ENCODE measurements around the gene VPREB3. TPM values are rescaled to one million over a fixed set of nuclear protein-coding genes. Genes with fewer than 3 reads are reported as not detected.
A peak's percentile ranks its signal among the peaks of the same experiment; 100 is the strongest.

The VPREB3 gene
- total and polyA plus RNA-seq, 2 of the 8 experiments (the other 6 are each of a cell fraction or from before 2014, with no cell fraction given): 0.52 to 4.6 TPM

DNA sequence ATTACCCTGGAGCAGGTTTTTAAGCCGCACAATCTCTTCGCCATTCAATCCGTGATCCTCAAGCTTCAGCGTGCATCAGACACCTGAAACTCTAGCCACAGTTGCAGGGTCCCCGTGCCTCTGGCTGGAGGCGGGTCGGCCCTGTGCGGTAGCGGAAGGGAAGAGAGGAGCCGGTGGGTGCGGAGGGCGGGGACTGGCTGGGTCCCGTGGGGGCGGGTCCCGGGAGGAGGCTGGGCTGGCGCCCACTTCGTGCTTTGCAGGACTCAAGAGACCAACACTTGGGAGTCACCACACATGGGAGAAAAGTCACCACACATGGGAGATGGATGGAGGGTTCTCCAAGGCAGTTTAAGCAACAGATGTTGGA lies 9.3 kb upstream of the VPREB3 start:
- H2BK15ac ChIP-seq (ENCODE audit: low read length): no peak overlapping the region
- TF ChIP-seq TAF1 (IDR thresholded peaks at IDR 0.05; ENCODE audit: low read depth, low read length): 0 out of 2 replicates have a peak, but pooled peaks have one; percentile 5
- TF ChIP-seq, protein P1, sequence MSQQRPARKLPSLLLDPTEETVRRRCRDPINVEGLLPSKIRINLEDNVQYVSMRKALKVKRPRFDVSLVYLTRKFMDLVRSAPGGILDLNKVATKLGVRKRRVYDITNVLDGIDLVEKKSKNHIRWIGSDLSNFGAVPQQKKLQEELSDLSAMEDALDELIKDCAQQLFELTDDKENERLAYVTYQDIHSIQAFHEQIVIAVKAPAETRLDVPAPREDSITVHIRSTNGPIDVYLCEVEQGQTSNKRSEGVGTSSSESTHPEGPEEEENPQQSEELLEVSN (IDR thresholded peaks at IDR 0.05): no peak; the same call in 1 of the 2 replicates
- peak overlapping the region; percentile 89; the same call in 1 of the 2 replicates for H3K18ac ChIP-seq (ENCODE audit: extremely low read depth, low read length)
- H2AFZ ChIP-seq (ENCODE audit: low read length): no peak overlapping the region
- no peaks in the 10 kb centered on the region for H3K79me1 ChIP-seq (ENCODE audit: low read depth, low read length)
- no peaks in the 10 kb centered on the region for H3K79me2 ChIP-seq (ENCODE audit: control insufficient read depth in 1 of 2, insufficient read depth in 2 of 2, low read length in 2 of 2)
- H3K4ac ChIP-seq (replicated peaks; ENCODE audit: insufficient read length, low read depth, low read length): no peak overlapping the region
- ChIA-PET POLR2A (ENCODE audit: partially characterized antibody) (interaction anchor here (0.7 to 1.9 kb wide), 7 partner anchors 10 to 88 kb away, joined by 3 to 5 read pairs (median 3); partner anchors contain the start of genes VPREB3 and ZNF70), CTCF (ENCODE audit: partially characterized antibody) (interaction anchor here (1.1 to 1.6 kb wide), 4 partner anchors 27 to 378 kb away, joined by 3 to 5 read pairs (median 4); no protein-coding TSS in a partner anchor)
- FAIRE-seq (no peak), DNase-seq (ENCODE audit: low read depth in 1 of 2, low spot score in 2 of 2) (peak in 1 of 2 experiments; percentile 76)
- H4K5ac ChIP-seq (ENCODE audit: insufficient read length, low read depth, low read length): no peak overlapping the region
- H2BK120ac ChIP-seq (replicated peaks; ENCODE audit: low read depth, low read length): no peak overlapping the region
- H2BK20ac ChIP-seq (ENCODE audit: low read length): no peak overlapping the region
- no peak overlapping the region for H3K14ac ChIP-seq (ENCODE audit: insufficient read length)
- H4K8ac ChIP-seq (ENCODE audit: extremely low read depth, insufficient read depth, low read length): no peak overlapping the region
- H3K9ac ChIP-seq (replicated peaks in 1 of 4; ENCODE audit: extremely low read depth in 1 of 4, low read depth in 3 of 4, low read length in 3 of 4): no peak overlapping the region
- H2BK12ac ChIP-seq (ENCODE audit: low read depth, low read length): peak overlapping the region; percentile 75
- 0 out of 2 replicates have a peak overlapping the region, but pooled peaks have one; percentile 71 for H2BK5ac ChIP-seq (ENCODE audit: low read depth, low read length)
- peaks cover 0 to 3% (median 1%) of the 10 kb centered on the region in 4 experiments; a peak in 3 of 7 replicates for H3K27me3 ChIP-seq (replicated peaks in 1 of 4; ENCODE audit: control insufficient read depth in 3 of 4, extremely low read depth in 1 of 4, insufficient read depth in 3 of 4, low read length in 3 of 4)
- peaks cover 11% of the 10 kb centered on the region for H3K23me2 ChIP-seq (ENCODE audit: low read depth, low read length)
- no peak overlapping the region for H3K27ac ChIP-seq (ENCODE audit: low read depth, low read length)
- H2AK5ac ChIP-seq (ENCODE audit: low read depth, low read length): no peak overlapping the region
- no peak overlapping the region for H3K56ac ChIP-seq (replicated peaks; ENCODE audit: insufficient read length, low read depth, low read length)
- H3K9me3 ChIP-seq (ENCODE audit: insufficient read depth in 2 of 2, low read depth in 1 of 2, low read length in 1 of 2): no peaks in the 10 kb centered on the region
- peaks cover 0 to 14% of the 10 kb centered on the region in 2 experiments for H4K20me1 ChIP-seq (replicated peaks in 1 of 2; ENCODE audit: control insufficient read depth in 1 of 2, insufficient read depth in 2 of 2, low read length in 2 of 2)
- H3K36me3 ChIP-seq (ENCODE audit: control insufficient read depth in 2 of 4, insufficient read depth in 4 of 4, low read length in 3 of 4): no peaks in the 10 kb centered on the region
- whole genome bisulfite sequencing, 2 experiments (ENCODE audit: extremely low coverage in 1 of 2, insufficient coverage in 1 of 2, insufficient read length in 1 of 2, insufficient replicate concordance in 2 of 2, low coverage in 1 of 2, low lambda C conversion rate in 2 of 2, missing lambda C conversion rate in 1 of 2): 15% methylated on average over 15 of the region's 17 CpGs; no CpG with 5 or more reads in 1 of the 2 experiments
- H4K91ac ChIP-seq (replicated peaks; ENCODE audit: insufficient read length, low read length): no peak overlapping the region
- peaks cover 0 to 26% (median 18%) of the 10 kb centered on the region in 4 experiments; a peak in 6 of 7 replicates for H3K4me1 ChIP-seq (replicated peaks in 1 of 4; ENCODE audit: control insufficient read depth in 3 of 4, insufficient read depth in 4 of 4, low read length in 3 of 4)
- H3K4me2 ChIP-seq (ENCODE audit: insufficient read depth in 1 of 2, low read depth in 2 of 2, low read length in 2 of 2): peak overlapping the region; percentile 54 to 66
- H3K4me3 ChIP-seq (ENCODE audit: extremely low read depth in 1 of 4, insufficient read depth in 2 of 4, low read depth in 3 of 4, low read length in 4 of 4): peak overlapping the region in 2 of 4 experiments; percentile 11 to 48; a peak in 3 of 8 replicates
- H3K23ac ChIP-seq (ENCODE audit: insufficient read length): no peak overlapping the region
